Liver (tissue), 3 donors: ENCODE results near the gene CALML6.

Experiments used
- EGR1 ChIP-seq, 2 donors: IDR thresholded peaks; 2 replicates each; pipeline ENCODE4 v1.6.1; 2016 to 2018; ENCODE audit warnings: antibody characterized with exemption in 2 of 2, low read depth in 2 of 2
- GABPA ChIP-seq, 2 donors: IDR thresholded peaks in 1 of 2; conservative IDR thresholded peaks in 1 of 2; 2 replicates each; pipeline ENCODE4 v1.6.1; 2016; ENCODE audit warnings: antibody characterized with exemption in 2 of 2, mild to moderate bottlenecking in 1 of 2, moderate library complexity in 1 of 2
- HNF4A ChIP-seq, 2 donors: conservative IDR thresholded peaks; 2 replicates each; pipeline ENCODE4 v1.6.1; 2016; ENCODE audit warnings: antibody characterized with exemption in 2 of 2, mild to moderate bottlenecking in 2 of 2
- HNF4G ChIP-seq: IDR thresholded peaks from 2 replicates; pipeline ENCODE4 v1.6.1; 2016; ENCODE audit warnings: antibody characterized with exemption
- JUND ChIP-seq, 2 donors: IDR thresholded peaks; 2 replicates each; pipeline ENCODE4 v1.6.1; 2016; ENCODE audit warnings: antibody characterized with exemption in 2 of 2
- RAD21 ChIP-seq, 2 donors: IDR thresholded peaks; 2 replicates each; pipeline ENCODE4 v1.6.1; 2016; ENCODE audit warnings: antibody characterized with exemption in 2 of 2, mild to moderate bottlenecking in 2 of 2
- SP1 ChIP-seq: IDR thresholded peaks from 2 replicates; pipeline ENCODE4 v1.6.1; 2018; ENCODE audit warnings: antibody characterized with exemption, mild to moderate bottlenecking
- TAF1 ChIP-seq: conservative IDR thresholded peaks from 2 replicates; pipeline ENCODE4 v1.6.1; 2016; ENCODE audit warnings: antibody characterized with exemption, mild to moderate bottlenecking
- YY1 ChIP-seq: IDR thresholded peaks from 2 replicates; pipeline ENCODE4 v1.6.1; 2016; ENCODE audit warnings: antibody characterized with exemption, mild to moderate bottlenecking
- TF ChIP-seq, protein P1 (sequence below): fragments of 150-350 bp; IDR thresholded peaks from 2 replicates; pipeline ENCODE4 v1.5.1; 2017; ENCODE audit warnings: improper control_type of control experiment, low read depth, low read length; ENCODE audit not compliant: missing input control
- TF ChIP-seq, protein P2 (sequence below): IDR thresholded peaks from 2 replicates; pipeline ENCODE4 v1.6.1; 2016; ENCODE audit warnings: antibody characterized with exemption, mild to moderate bottlenecking
- TF ChIP-seq, protein P3 (sequence below): IDR thresholded peaks from 2 replicates; pipeline ENCODE4 v1.6.1; 2016; ENCODE audit warnings: antibody characterized with exemption
- TF ChIP-seq, protein P4 (sequence below): IDR thresholded peaks from 2 replicates; pipeline ENCODE4 v1.6.1; 2016; ENCODE audit warnings: antibody characterized with exemption
- TF ChIP-seq, protein P5 (sequence below): IDR thresholded peaks from 2 replicates; pipeline ENCODE4 v1.6.1; 2016; ENCODE audit warnings: antibody characterized with exemption
- donor health status: healthy.
- donor health status: healthy.

DNA sequence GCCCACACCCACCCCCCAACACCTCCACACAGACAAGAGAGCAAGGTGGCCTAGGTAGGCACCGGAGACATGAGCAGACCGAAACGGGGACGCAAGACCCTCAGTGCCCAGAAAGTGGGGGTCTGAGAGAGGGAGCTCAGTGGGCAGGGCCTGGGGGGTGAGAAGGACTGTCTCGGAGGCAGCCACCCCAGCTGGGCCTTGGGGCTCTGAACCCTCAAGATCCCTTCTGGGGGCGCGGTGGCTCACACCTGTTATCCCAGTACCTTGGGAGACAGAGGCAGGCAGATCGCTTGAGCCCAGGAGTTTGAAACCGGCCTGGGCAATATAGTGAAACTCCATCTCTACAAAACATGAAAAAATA is 15.1 kb upstream of the CALML6 start:
- TF ChIP-seq, protein P1, sequence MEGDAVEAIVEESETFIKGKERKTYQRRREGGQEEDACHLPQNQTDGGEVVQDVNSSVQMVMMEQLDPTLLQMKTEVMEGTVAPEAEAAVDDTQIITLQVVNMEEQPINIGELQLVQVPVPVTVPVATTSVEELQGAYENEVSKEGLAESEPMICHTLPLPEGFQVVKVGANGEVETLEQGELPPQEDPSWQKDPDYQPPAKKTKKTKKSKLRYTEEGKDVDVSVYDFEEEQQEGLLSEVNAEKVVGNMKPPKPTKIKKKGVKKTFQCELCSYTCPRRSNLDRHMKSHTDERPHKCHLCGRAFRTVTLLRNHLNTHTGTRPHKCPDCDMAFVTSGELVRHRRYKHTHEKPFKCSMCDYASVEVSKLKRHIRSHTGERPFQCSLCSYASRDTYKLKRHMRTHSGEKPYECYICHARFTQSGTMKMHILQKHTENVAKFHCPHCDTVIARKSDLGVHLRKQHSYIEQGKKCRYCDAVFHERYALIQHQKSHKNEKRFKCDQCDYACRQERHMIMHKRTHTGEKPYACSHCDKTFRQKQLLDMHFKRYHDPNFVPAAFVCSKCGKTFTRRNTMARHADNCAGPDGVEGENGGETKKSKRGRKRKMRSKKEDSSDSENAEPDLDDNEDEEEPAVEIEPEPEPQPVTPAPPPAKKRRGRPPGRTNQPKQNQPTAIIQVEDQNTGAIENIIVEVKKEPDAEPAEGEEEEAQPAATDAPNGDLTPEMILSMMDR, result no peak
- TF ChIP-seq RAD21 (IDR thresholded peaks at IDR 0.05) (no peak), HNF4G (no peak), EGR1 (IDR thresholded peaks at IDR 0.05; ENCODE audit: low read depth in 2 of 2) (no peak), YY1 (no peak), GABPA (IDR thresholded peaks at IDR 0.05 in 1 of 2, conservative IDR thresholded peaks at IDR 0.05 in 1 of 2) (no peak), TAF1 (no peak), HNF4A (conservative IDR thresholded peaks at IDR 0.05) (no peak), JUND (IDR thresholded peaks at IDR 0.05) (no peak), SP1 (no peak)
- TF ChIP-seq, protein P2, sequence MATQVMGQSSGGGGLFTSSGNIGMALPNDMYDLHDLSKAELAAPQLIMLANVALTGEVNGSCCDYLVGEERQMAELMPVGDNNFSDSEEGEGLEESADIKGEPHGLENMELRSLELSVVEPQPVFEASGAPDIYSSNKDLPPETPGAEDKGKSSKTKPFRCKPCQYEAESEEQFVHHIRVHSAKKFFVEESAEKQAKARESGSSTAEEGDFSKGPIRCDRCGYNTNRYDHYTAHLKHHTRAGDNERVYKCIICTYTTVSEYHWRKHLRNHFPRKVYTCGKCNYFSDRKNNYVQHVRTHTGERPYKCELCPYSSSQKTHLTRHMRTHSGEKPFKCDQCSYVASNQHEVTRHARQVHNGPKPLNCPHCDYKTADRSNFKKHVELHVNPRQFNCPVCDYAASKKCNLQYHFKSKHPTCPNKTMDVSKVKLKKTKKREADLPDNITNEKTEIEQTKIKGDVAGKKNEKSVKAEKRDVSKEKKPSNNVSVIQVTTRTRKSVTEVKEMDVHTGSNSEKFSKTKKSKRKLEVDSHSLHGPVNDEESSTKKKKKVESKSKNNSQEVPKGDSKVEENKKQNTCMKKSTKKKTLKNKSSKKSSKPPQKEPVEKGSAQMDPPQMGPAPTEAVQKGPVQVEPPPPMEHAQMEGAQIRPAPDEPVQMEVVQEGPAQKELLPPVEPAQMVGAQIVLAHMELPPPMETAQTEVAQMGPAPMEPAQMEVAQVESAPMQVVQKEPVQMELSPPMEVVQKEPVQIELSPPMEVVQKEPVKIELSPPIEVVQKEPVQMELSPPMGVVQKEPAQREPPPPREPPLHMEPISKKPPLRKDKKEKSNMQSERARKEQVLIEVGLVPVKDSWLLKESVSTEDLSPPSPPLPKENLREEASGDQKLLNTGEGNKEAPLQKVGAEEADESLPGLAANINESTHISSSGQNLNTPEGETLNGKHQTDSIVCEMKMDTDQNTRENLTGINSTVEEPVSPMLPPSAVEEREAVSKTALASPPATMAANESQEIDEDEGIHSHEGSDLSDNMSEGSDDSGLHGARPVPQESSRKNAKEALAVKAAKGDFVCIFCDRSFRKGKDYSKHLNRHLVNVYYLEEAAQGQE, result no peak
- TF ChIP-seq, protein P3, sequence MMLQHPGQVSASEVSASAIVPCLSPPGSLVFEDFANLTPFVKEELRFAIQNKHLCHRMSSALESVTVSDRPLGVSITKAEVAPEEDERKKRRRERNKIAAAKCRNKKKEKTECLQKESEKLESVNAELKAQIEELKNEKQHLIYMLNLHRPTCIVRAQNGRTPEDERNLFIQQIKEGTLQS, result no peak
- TF ChIP-seq, protein P4, sequence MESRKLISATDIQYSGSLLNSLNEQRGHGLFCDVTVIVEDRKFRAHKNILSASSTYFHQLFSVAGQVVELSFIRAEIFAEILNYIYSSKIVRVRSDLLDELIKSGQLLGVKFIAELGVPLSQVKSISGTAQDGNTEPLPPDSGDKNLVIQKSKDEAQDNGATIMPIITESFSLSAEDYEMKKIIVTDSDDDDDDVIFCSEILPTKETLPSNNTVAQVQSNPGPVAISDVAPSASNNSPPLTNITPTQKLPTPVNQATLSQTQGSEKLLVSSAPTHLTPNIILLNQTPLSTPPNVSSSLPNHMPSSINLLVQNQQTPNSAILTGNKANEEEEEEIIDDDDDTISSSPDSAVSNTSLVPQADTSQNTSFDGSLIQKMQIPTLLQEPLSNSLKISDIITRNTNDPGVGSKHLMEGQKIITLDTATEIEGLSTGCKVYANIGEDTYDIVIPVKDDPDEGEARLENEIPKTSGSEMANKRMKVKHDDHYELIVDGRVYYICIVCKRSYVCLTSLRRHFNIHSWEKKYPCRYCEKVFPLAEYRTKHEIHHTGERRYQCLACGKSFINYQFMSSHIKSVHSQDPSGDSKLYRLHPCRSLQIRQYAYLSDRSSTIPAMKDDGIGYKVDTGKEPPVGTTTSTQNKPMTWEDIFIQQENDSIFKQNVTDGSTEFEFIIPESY, result no peak
- TF ChIP-seq, protein P5, sequence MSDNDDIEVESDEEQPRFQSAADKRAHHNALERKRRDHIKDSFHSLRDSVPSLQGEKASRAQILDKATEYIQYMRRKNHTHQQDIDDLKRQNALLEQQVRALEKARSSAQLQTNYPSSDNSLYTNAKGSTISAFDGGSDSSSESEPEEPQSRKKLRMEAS, result no peak
